GDM1 (cell line): ENCODE measurements around the gene SORBS1.

Experiments used
- DNase-seq: peaks from one replicate; lab custom pipeline; 2025; lab: John Stamatoyannopoulos, UW

SORBS1 gene

GRCh38 chr10:95561177-95561863, at the start of gene SORBS1:
SORBS1 (minus strand) TSS chr10:95561371; CDS start chr10:95441135, 120,236 bp downstream.
- DNase-seq = peak; percentile 91

DNA sequence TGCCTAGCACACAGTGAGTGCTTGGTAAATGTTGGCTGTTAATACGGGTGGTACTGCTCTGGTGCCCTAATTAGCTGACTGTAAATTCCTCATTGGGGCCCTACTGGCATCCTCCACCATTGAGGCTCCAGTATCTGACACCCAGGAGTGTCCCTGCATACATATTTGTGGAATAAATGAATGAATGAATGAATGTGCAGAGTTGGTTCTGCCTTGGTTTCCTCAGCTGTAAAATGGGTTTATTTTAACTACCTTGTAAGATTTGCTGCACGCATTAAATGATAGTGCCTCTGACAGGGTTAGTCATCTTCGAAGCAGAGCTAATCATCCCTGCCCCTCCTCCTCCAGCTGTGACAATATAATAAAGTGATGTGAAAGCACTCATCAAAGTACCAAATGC, 49.6 kb upstream of the SORBS1 start:
- DNase-seq = no peak

- no peak for DNase-seq
Observed at GRCh38 chr10:95606922-95607321, 45.8 kb upstream of the SORBS1 start.

- DNase-seq = no peak
Observed at GRCh38 chr10:95605163-95605562, 44.0 kb upstream of the SORBS1 start.

GRCh38 chr10:95604630-95605029, 43.5 kb upstream of the SORBS1 start:
- no peak for DNase-seq

DNA sequence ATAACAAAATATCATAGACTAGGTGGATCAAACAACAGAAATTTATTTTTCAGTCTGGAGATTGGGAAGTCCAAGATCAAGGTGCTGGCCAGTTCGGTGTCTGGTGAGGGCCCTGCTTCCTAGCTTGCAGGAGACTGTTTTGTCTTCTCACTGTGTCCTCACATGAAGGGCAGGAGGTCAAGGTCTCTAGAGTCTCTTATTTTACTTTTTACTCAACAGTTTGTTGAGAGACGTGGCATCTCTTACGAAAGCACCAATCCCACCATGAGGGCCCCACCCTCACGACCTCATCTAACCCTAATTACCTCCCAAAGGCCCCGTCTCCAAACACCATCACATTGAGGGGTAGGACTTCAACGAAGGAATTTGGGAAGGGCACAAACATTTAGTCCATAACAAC, 41.2 kb upstream of the SORBS1 start:
- DNase-seq = no peak

DNA sequence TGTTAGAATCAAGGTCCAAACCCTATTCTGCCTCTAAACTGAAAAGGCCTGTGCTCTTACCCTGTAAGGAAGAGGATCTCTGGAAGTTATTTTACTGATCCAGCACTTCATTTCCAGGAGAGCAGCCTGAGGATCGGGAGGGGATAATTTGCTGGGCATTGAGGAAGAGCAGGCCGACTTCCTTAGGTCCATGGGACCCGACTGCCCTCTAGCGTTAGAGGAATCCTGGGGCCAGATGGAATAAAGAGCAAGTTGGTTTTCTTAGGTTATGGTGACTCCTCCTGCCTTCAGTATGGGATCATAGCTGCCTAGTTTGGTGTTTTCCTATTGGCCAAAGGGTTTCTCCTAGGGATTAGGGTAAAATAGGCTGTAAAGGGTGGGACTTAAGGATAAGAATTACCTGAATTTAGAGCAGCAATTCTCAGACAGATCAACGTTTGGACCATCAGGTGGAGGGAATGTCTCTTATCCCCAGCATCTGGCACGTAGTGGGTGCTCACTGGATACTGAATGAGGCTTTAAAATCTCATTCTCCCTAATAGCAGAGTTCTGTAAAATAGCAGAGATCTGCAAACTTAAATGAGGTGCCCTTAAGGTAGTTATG, 40.0 kb upstream of the SORBS1 start:
- peak; percentile 59 for DNase-seq

GRCh38 chr10:95600158-95600557, 39.0 kb upstream of the SORBS1 start:
- no peak for DNase-seq

- no peak for DNase-seq
Observed at GRCh38 chr10:95597788-95598187, 36.6 kb upstream of the SORBS1 start.

DNA sequence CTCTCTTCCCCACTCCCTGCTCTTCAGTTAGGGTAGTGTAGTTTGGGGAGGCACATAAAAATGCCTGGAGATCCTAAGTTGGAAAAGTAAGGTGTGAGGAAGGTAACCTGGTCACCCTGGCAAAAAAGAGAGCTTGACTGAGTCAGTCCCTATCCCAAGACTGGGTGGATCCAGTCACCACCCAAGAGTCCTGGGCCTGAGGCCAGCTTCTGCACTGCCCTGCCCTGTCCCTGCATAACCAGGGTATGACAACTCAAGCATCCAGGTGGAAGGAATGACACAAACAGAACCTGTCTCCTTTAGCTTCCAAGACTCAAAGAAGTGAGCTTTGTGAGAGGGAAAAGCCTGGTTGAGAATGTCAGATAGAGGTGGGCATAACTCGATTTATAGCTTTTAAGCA, 26.9 kb upstream of the SORBS1 start:
- no peak for DNase-seq

GRCh38 chr10:95579835-95580535, 18.8 kb upstream of the SORBS1 start:
- no peak for DNase-seq

- no peak for DNase-seq
Observed at GRCh38 chr10:95579292-95579691, 18.1 kb upstream of the SORBS1 start.

- no peak for DNase-seq
Observed at GRCh38 chr10:95578619-95579018, 17.4 kb upstream of the SORBS1 start.

DNA sequence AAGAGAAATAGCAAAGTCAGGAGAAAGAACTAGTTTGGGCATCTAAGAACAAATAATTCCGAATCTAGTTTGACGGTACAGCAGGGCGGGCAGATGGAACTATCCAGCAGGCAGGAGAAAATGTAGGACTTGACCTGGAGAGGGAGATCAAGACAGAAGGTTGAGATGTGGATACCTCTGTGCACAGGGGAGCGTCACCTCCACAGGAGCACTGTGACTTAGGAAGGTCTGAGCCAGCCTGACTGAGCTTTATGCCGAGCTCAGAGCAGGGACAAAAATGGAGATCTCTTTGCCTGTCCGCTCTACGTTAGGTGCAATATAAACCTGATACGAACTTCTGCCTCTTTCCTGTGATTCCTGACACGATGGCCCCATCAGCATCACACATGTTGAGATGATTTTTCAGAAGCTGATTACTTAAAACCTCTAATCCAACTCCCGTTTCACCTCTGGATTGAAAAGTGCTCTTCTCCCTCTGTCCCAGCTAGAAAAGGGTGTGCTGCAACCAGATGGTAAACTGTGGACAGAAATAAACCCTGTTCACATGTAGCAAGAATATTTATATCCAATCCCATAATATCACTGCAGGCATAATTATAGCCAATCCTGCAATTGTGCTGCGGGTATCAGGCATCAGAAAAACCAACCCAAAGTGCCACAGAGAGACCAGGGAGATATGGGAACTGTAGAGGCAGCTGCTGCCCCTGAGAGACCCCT, 13.6 kb upstream of the SORBS1 start:
- no peak for DNase-seq

DNA sequence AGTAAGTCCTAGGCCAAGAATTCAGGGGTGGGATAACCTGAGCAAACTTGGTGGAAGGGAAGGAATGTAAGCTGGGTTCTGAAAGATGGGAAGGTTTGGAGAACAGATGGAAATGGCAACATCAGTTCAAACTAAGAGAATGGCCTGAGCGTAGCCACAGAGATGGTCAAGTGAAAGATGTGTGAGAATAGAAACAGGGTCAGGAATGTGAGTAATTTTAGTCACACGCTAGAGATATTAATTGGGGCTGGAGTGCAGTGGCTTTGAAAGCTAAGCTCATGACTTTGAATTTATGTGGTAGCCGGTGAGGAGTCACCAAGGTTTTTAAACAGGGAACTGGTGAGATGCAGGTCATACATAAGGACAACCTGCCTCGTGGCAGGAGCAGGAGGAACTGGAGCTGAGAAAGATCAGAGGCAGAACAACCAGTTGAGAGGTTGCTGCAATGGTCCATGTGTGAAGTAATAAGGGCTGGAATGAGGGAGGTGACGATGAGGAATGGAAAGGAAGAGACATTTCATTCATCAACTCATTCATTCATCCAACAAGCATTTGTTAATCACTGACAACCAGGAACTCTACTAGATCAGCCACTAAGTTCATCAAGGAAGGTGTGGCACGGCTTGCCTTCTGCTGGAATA, 12.9 kb upstream of the SORBS1 start:
- no peak for DNase-seq

DNA sequence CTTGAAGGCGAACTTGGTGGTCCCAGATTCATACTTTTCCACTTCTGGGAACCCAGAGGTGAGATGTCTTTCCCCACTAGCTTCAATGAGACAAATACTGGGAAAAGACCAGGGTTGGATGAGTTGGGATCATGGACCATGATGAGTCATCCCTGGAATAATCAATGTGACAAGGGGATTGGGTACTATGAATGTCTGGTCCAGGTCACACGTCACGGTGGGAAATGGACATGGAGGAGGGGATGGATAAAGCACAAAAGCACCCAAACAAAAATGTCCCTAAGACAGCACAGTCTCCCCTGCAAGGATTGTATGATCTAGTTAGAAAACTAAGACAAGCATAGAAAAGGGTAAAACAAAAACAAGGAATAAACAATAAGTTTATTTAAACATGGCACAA, 12.4 kb upstream of the SORBS1 start:
- DNase-seq = no peak

- DNase-seq = no peak
Observed at GRCh38 chr10:95572131-95572820, 11.1 kb upstream of the SORBS1 start.

DNA sequence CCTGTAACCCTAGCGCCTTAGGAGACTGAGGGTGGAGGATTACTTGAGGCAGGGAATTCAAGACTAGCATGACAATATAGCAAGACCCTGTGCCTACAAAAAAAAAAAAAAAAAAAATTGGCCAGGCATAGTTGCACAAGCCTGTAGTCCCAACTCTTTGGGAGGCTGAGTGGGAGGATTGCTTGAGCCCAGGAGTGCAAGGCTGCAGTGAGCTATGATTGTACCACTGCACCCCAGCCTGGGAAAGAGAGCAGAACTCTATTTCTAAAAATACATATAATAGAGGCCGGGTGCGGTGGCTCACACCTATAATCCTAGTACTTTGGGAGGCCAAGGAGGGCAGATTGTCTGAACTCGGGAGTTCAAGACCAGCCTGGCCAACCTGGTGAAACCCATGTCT, 10.2 kb upstream of the SORBS1 start:
- no peak for DNase-seq

DNA sequence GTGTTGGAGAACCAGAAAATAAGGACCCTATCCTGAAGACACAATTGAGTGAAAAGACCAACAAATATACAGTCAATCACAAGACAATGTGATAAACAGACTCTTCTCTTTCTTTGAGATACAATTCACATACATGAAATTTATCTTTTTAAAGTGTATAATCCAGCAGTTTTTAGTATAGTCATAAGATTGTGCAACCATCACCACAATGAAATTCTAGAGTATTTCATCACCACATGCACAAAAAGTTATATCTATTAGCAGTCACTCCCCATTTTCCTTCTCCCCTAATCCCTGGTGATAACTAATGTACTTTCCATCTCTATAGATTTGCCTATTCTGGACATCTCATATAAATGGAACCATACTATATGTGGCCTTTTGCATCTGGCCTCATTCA, 8.2 kb upstream of the SORBS1 start:
- no peak for DNase-seq

GRCh38 chr10:95567903-95568630, 6.9 kb upstream of the SORBS1 start:
- DNase-seq = no peak

- no peak for DNase-seq
Observed at GRCh38 chr10:95566136-95566535, 5.0 kb upstream of the SORBS1 start.
